ENCODE data around the gene GGACT. TPM values are rescaled to one million over a fixed set of nuclear protein-coding genes. Genes with fewer than 3 reads are reported as not detected.

Gene GGACT
- total RNA-seq, 3 donors from 2014 or later = 1.8 to 4.8 (median 2.3) TPM

GRCh38 chr13:100518394-100519062 lies 70.1 kb downstream of the GGACT start:
- H3K36me3 ChIP-seq = no peaks in the 10 kb centered on the region
- intact Hi-C loops (cut with DNase I; ENCODE audit: low total_unique reads) = no loop called here
- no peaks in the 10 kb centered on the region for H3K4me1 ChIP-seq
- no peaks in the 10 kb centered on the region for H3K9me3 ChIP-seq
- H3K4me3 ChIP-seq = no peak overlapping the region
- no peaks in the 10 kb centered on the region for H3K27me3 ChIP-seq
- H3K27ac ChIP-seq = no peak overlapping the region
- no peak for DNase-seq (ENCODE audit: low spot score in 2 of 2)
- TF ChIP-seq, protein P1, sequence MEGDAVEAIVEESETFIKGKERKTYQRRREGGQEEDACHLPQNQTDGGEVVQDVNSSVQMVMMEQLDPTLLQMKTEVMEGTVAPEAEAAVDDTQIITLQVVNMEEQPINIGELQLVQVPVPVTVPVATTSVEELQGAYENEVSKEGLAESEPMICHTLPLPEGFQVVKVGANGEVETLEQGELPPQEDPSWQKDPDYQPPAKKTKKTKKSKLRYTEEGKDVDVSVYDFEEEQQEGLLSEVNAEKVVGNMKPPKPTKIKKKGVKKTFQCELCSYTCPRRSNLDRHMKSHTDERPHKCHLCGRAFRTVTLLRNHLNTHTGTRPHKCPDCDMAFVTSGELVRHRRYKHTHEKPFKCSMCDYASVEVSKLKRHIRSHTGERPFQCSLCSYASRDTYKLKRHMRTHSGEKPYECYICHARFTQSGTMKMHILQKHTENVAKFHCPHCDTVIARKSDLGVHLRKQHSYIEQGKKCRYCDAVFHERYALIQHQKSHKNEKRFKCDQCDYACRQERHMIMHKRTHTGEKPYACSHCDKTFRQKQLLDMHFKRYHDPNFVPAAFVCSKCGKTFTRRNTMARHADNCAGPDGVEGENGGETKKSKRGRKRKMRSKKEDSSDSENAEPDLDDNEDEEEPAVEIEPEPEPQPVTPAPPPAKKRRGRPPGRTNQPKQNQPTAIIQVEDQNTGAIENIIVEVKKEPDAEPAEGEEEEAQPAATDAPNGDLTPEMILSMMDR (IDR thresholded peaks at IDR 0.05) = no peak
- no peak for TF ChIP-seq POLR2AphosphoS5 (IDR thresholded peaks at IDR 0.05)
- no peak for TF ChIP-seq POLR2A (IDR thresholded peaks at IDR 0.05)

- H3K4me3 ChIP-seq = no peak overlapping the region
- no peaks in the 10 kb centered on the region for H3K36me3 ChIP-seq
- no peaks in the 10 kb centered on the region for H3K9me3 ChIP-seq
- H3K27me3 ChIP-seq = no peaks in the 10 kb centered on the region
- no peak overlapping the region for H3K27ac ChIP-seq
- TF ChIP-seq POLR2AphosphoS5 (IDR thresholded peaks at IDR 0.05) = no peak
- TF ChIP-seq POLR2A (IDR thresholded peaks at IDR 0.05) = no peak
- TF ChIP-seq, protein P1 (IDR thresholded peaks at IDR 0.05) = no peak
- no peak for DNase-seq (ENCODE audit: low spot score in 2 of 2)
- H3K4me1 ChIP-seq = no peaks in the 10 kb centered on the region
- intact Hi-C loops (cut with DNase I; ENCODE audit: low total_unique reads) = no loop called here
Measured at GRCh38 chr13:100517728-100518127, 70.9 kb downstream of the GGACT start.

DNA sequence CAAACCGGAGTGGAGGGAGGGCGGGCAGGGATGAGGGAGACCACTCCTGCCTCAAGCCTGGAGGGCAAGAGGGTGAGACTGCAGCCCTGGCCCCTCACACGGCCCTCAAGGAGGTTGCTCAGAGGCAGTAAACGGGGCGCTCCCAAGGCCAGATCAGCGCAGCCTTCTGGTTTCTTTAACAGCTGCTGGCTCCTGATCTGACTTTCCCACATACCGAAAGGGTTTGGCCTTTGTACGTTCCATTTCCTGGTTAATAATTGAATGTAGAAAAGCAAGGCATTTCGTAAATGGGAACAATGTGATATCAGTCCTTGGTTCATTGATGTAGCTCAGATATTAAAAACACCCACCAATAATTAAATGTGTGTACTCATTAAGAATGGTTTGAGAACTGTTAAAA lies 71.5 kb downstream of the GGACT start:
- no peaks in the 10 kb centered on the region for H3K36me3 ChIP-seq
- no peak for DNase-seq (ENCODE audit: low spot score in 2 of 2)
- intact Hi-C loops (cut with DNase I; ENCODE audit: low total_unique reads) = no loop called here
- no peaks in the 10 kb centered on the region for H3K9me3 ChIP-seq
- no peak overlapping the region for H3K4me3 ChIP-seq
- TF ChIP-seq POLR2AphosphoS5 (IDR thresholded peaks at IDR 0.05) = no peak
- TF ChIP-seq, protein P1 (IDR thresholded peaks at IDR 0.05) = no peak
- no peak for TF ChIP-seq POLR2A (IDR thresholded peaks at IDR 0.05)
- no peaks in the 10 kb centered on the region for H3K4me1 ChIP-seq
- H3K27me3 ChIP-seq = no peaks in the 10 kb centered on the region
- no peak overlapping the region for H3K27ac ChIP-seq

GRCh38 chr13:100515410-100515800 lies 73.2 kb downstream of the GGACT start:
- H3K27ac ChIP-seq = no peak overlapping the region
- no peaks in the 10 kb centered on the region for H3K27me3 ChIP-seq
- H3K4me1 ChIP-seq = no peaks in the 10 kb centered on the region
- H3K9me3 ChIP-seq = no peaks in the 10 kb centered on the region
- H3K36me3 ChIP-seq = no peaks in the 10 kb centered on the region
- DNase-seq (ENCODE audit: low spot score in 2 of 2) = no peak
- TF ChIP-seq, protein P1 (IDR thresholded peaks at IDR 0.05) = no peak
- TF ChIP-seq POLR2A (IDR thresholded peaks at IDR 0.05) = no peak
- no peak for TF ChIP-seq POLR2AphosphoS5 (IDR thresholded peaks at IDR 0.05)
- intact Hi-C loops (cut with DNase I; ENCODE audit: low total_unique reads) = no loop called here
- H3K4me3 ChIP-seq = no peak overlapping the region

GRCh38 chr13:100514788-100515409 lies 73.7 kb downstream of the GGACT start:
- no peaks in the 10 kb centered on the region for H3K36me3 ChIP-seq
- no peaks in the 10 kb centered on the region for H3K27me3 ChIP-seq
- H3K4me1 ChIP-seq = no peaks in the 10 kb centered on the region
- intact Hi-C loops (cut with DNase I; ENCODE audit: low total_unique reads) = no loop called here
- DNase-seq (ENCODE audit: low spot score in 2 of 2) = peak; percentile 65 to 76
- no peak overlapping the region for H3K4me3 ChIP-seq
- H3K9me3 ChIP-seq = no peaks in the 10 kb centered on the region
- TF ChIP-seq POLR2AphosphoS5 (IDR thresholded peaks at IDR 0.05) = no peak
- no peak for TF ChIP-seq POLR2A (IDR thresholded peaks at IDR 0.05)
- TF ChIP-seq, protein P1 (IDR thresholded peaks at IDR 0.05) = peak in 2 of 3 donors; percentile 73 to 86
- H3K27ac ChIP-seq = no peak overlapping the region
